Limb (tissue), 2 donors: ENCODE results near the gene PRKAR1B.
"Not testable (repeated sequence)": the region's sequence is repeated elsewhere in the genome, so short reads cannot be mapped to it uniquely, and the experiment has no call there.

Source experiments
- DNase-seq, 2 donors: peaks; one replicate each; pipeline ENCODE4 v3.0.0-alpha.2; 2016; ENCODE audit errors: extremely low spot score in 2 of 2

PRKAR1B gene

GRCh38 chr7:668958-669357, 58.1 kb downstream of the PRKAR1B start:
- no peak for DNase-seq

- peak; percentile 53 to 62 for DNase-seq
Measured at GRCh38 chr7:668139-668931, 58.7 kb downstream of the PRKAR1B start.

- no peak for DNase-seq
Measured at GRCh38 chr7:666454-667292, 60.4 kb downstream of the PRKAR1B start.

GRCh38 chr7:665736-666453, 61.2 kb downstream of the PRKAR1B start:
- DNase-seq = peak in 1 of 2 donors; percentile 29

GRCh38 chr7:664997-665735, 61.9 kb downstream of the PRKAR1B start:
- DNase-seq = peak in 1 of 2 donors; percentile 18

- no peak for DNase-seq
Measured at GRCh38 chr7:664402-664775, 62.7 kb downstream of the PRKAR1B start.

GRCh38 chr7:662576-662975, 64.5 kb downstream of the PRKAR1B start:
- DNase-seq = no peak

- DNase-seq = no peak
Measured at GRCh38 chr7:659996-660395, 67.1 kb downstream of the PRKAR1B start.

GRCh38 chr7:659306-659847, 67.7 kb downstream of the PRKAR1B start:
- DNase-seq = no peak

- DNase-seq = peak in 1 of 2 donors; percentile 79
Measured at GRCh38 chr7:657565-658119, 69.4 kb downstream of the PRKAR1B start.

GRCh38 chr7:657010-657409, 70.1 kb downstream of the PRKAR1B start:
- DNase-seq = not testable (repeated sequence)

- DNase-seq = no peak
Measured at GRCh38 chr7:655758-656157, 71.3 kb downstream of the PRKAR1B start.

- DNase-seq = no peak
Measured at GRCh38 chr7:653829-654764, 73.0 kb downstream of the PRKAR1B start.

- no peak for DNase-seq
Measured at GRCh38 chr7:652881-653280, 74.2 kb downstream of the PRKAR1B start.

GRCh38 chr7:652167-652566, 74.9 kb downstream of the PRKAR1B start:
- not testable (repeated sequence) for DNase-seq

GRCh38 chr7:651032-651728, 75.9 kb downstream of the PRKAR1B start:
- DNase-seq = no peak

- no peak for DNase-seq
Measured at GRCh38 chr7:650339-651031, 76.6 kb downstream of the PRKAR1B start.

- no peak for DNase-seq
Measured at GRCh38 chr7:646951-647350, 80.1 kb downstream of the PRKAR1B start.
